Chondrocyte (in vitro differentiated cells): ENCODE measurements around the gene SV2B. TPM values are rescaled to one million over a fixed set of nuclear protein-coding genes. Genes with fewer than 3 reads are reported as not detected.

Experiments
- DNase-seq: peaks from one replicate; pipeline ENCODE4 v3.0.0; 2021; ENCODE audit warnings: mixed read lengths, low spot score
- H3K27ac Mint-ChIP-seq: one replicate; pipeline ENCODE4 v1.8.0; 2021; ENCODE audit warnings: mild to moderate bottlenecking, moderate library complexity, mixed read lengths; ENCODE audit not compliant: unreplicated experiment
- H3K27me3 Mint-ChIP-seq: 2 replicates; pipeline ENCODE4 v1.8.0; 2021; ENCODE audit warnings: low read depth, mixed read lengths
- H3K36me3 Mint-ChIP-seq: 2 replicates; pipeline ENCODE4 v1.8.0; 2021; ENCODE audit warnings: low read depth, mixed read lengths
- H3K4me1 Mint-ChIP-seq: 2 replicates; pipeline ENCODE4 v1.8.0; 2021; ENCODE audit warnings: low read depth, mild to moderate bottlenecking, mixed read lengths
- H3K4me3 Mint-ChIP-seq: one replicate; pipeline ENCODE4 v1.8.0; 2021; ENCODE audit warnings: mild to moderate bottlenecking, moderate library complexity, mixed read lengths; ENCODE audit not compliant: unreplicated experiment
- H3K9me3 Mint-ChIP-seq: 2 replicates; pipeline ENCODE4 v1.8.0; 2021; ENCODE audit warnings: low read depth, mixed read lengths
- CTCF ChIP-seq: fragments of 200-600 bp; sonication (generic); IDR thresholded peaks from 2 replicates; pipeline ENCODE4 v1.5.0; 2021; ENCODE audit warnings: antibody characterized with exemption, mild to moderate bottlenecking, moderate library complexity
- total RNA-seq: library from RNA; stranded (reverse); gene quantifications from 3 replicates; pipeline ENCODE4 v1.2.1, GENCODE V29; 2021

The SV2B gene
- total RNA-seq, 1 donor from 2014 or later: not detected

- Mint-ChIP-seq H3K9me3 (no peaks in the 10 kb centered on the region), H3K27me3 (peaks cover 16% of the 10 kb centered on the region)
Measured at GRCh38 chr15:91118817-91119590, 18.9 kb downstream of the SV2B start.

GRCh38 chr15:91122296-91122695 is 22.2 kb downstream of the SV2B start:
- DNase-seq: no peak
- Mint-ChIP-seq H3K27ac (no peak overlapping the region), H3K27me3 (peaks cover 16% of the 10 kb centered on the region), H3K4me1 (no peaks in the 10 kb centered on the region), H3K9me3 (no peaks in the 10 kb centered on the region), H3K4me3 (no peak overlapping the region), H3K36me3 (no peaks in the 10 kb centered on the region)
- TF ChIP-seq CTCF: no peak

More at GRCh38 chr15:91118817-91119590, 18.9 kb downstream of the SV2B start:
- Mint-ChIP-seq H3K27ac (no peak overlapping the region), H3K4me3 (no peak overlapping the region), H3K36me3 (no peaks in the 10 kb centered on the region), H3K4me1 (no peaks in the 10 kb centered on the region)
- no peak for TF ChIP-seq CTCF
- no peak for DNase-seq

GRCh38 chr15:91124132-91124531 is 24.1 kb downstream of the SV2B start:
- Mint-ChIP-seq H3K27ac (no peak overlapping the region), H3K4me1 (no peaks in the 10 kb centered on the region), H3K36me3 (no peaks in the 10 kb centered on the region)

GRCh38 chr15:91125162-91125561 is 25.1 kb downstream of the SV2B start:
- no peak for TF ChIP-seq CTCF
- Mint-ChIP-seq H3K4me3 (no peak overlapping the region), H3K27ac (no peak overlapping the region), H3K27me3 (peaks cover 18% of the 10 kb centered on the region), H3K4me1 (no peaks in the 10 kb centered on the region), H3K36me3 (no peaks in the 10 kb centered on the region), H3K9me3 (no peaks in the 10 kb centered on the region)
- DNase-seq: no peak

More at GRCh38 chr15:91124132-91124531, 24.1 kb downstream of the SV2B start:
- H3K27me3 Mint-ChIP-seq: peaks cover 21% of the 10 kb centered on the region
- no peak overlapping the region for H3K4me3 Mint-ChIP-seq
- DNase-seq: no peak
- no peaks in the 10 kb centered on the region for H3K9me3 Mint-ChIP-seq
- TF ChIP-seq CTCF: no peak

- no peaks in the 10 kb centered on the region for H3K4me1 Mint-ChIP-seq
- no peak overlapping the region for H3K4me3 Mint-ChIP-seq
- TF ChIP-seq CTCF: no peak
- no peaks in the 10 kb centered on the region for H3K36me3 Mint-ChIP-seq
- no peak for DNase-seq
- H3K27ac Mint-ChIP-seq: no peak overlapping the region
- H3K27me3 Mint-ChIP-seq: peaks cover 16% of the 10 kb centered on the region
- H3K9me3 Mint-ChIP-seq: no peaks in the 10 kb centered on the region
Measured at GRCh38 chr15:91126080-91126479, 26.0 kb downstream of the SV2B start.
